Esophagus muscularis mucosa (tissue), 4 donors: ENCODE data around the gene PLEKHH3. TPM values are rescaled to one million over a fixed set of nuclear protein-coding genes. Genes with fewer than 3 reads are reported as not detected.

Experiments used
- DNase-seq: peaks from one replicate; pipeline ENCODE4 v3.0.0-alpha.2; 2017; ENCODE audit errors: extremely low spot score
- H3K27ac ChIP-seq, 4 donors: fragments of 200-600 bp; sonication (generic); replicated peaks in 1 of 4; 1 replicate in 3 of 4; 2 replicates in 1 of 4; pipeline ENCODE4 v1.5.1; 2016 to 2019; ENCODE audit warnings: mild to moderate bottlenecking in 1 of 4
- H3K27me3 ChIP-seq, 4 donors: fragments of 200-600 bp; sonication (generic); one replicate each; pipeline versions ENCODE4 v1.5.1 to v1.6.0; 2016 to 2019
- H3K36me3 ChIP-seq, 4 donors: fragments of 200-600 bp; sonication (generic); one replicate each; pipeline ENCODE4 v1.5.1; 2016 to 2019
- H3K4me1 ChIP-seq, 4 donors: fragments of 200-600 bp; sonication (generic); one replicate each; pipeline ENCODE4 v1.5.1; 2016 to 2019
- H3K4me3 ChIP-seq, 4 donors: fragments of 200-600 bp; sonication (generic); 1 replicate in 2 of 4; 2 replicates in 2 of 4; pipeline ENCODE4 v1.5.1; 2016 to 2019; ENCODE audit warnings: mild to moderate bottlenecking in 4 of 4, moderate library complexity in 1 of 4
- H3K9me3 ChIP-seq, 4 donors: fragments of 200-600 bp; sonication (generic); 1 replicate in 3 of 4; 2 replicates in 1 of 4; pipeline ENCODE4 v1.5.1; 2016 to 2019
- CTCF ChIP-seq, 3 experiments: fragments of 200-600 bp in 2 of 3; fragments of 450-650 bp in 1 of 3; sonication (generic) in 2 of 3; IDR thresholded peaks; one replicate each; pipeline ENCODE4 v1.5.1; 2017 to 2019; ENCODE audit warnings: antibody characterized with exemption in 3 of 3, mild to moderate bottlenecking in 2 of 3, moderate library complexity in 1 of 3
- EP300 ChIP-seq: sonication (generic); formaldehyde crosslinking; IDR thresholded peaks from one replicate; pipeline ENCODE4 v1.6.1; 2017; ENCODE audit warnings: antibody characterized with exemption
- POLR2A ChIP-seq: fragments of 450-650 bp; IDR thresholded peaks from one replicate; pipeline ENCODE4 v1.6.1; 2017; ENCODE audit warnings: antibody characterized with exemption, moderate library complexity, mild to moderate bottlenecking, low read depth
- POLR2AphosphoS5 ChIP-seq, 2 donors: sonication (generic); formaldehyde crosslinking; IDR thresholded peaks; one replicate each; pipeline ENCODE4 v1.6.1; 2017; ENCODE audit warnings: antibody characterized with exemption in 2 of 2
- WGBS: methylation state at CpG from one replicate; pipeline ENCODE4 v1.1.5; 2018; 5-methylcytosine and 5-hydroxymethylcytosine counted together
- intact Hi-C: fragments of 100-400 bp; cut with DNase I; formaldehyde crosslinking; loops from one replicate; pipeline ENCODE4 v1.15.1; 2023
- total RNA-seq, 4 donors: library from RNA; depleted of rRNA; stranded (reverse); fragments of >200 nt; gene quantifications; one replicate each; pipeline versions ENCODE4 v1.1.0 to v1.2.1, GENCODE V29; 2016

PLEKHH3 gene
- total RNA-seq, 4 donors from 2014 or later, result 20.3 to 41.2 (median 27.3) TPM

- Histone ChIP-seq H3K4me3 (no peak overlapping the region), H3K36me3 (peaks cover 8 to 100% (median 66%) of the 10 kb centered on the region in 4 donors), H3K9me3 (no peaks in the 10 kb centered on the region), H3K27me3 (no peaks in the 10 kb centered on the region), H3K27ac (no peak overlapping the region), H3K4me1 (no peaks in the 10 kb centered on the region)
- intact Hi-C loops, result no loop called here
- no peak for DNase-seq
- WGBS, result 87% methylated on average over 7 of the region's 12 CpGs
- TF ChIP-seq EP300 (no peak), POLR2AphosphoS5 (IDR thresholded peaks at IDR 0.05) (no peak), POLR2A (no peak), CTCF (IDR thresholded peaks at IDR 0.05) (no peak)
Measured at GRCh38 chr17:42691021-42691545, 14.3 kb upstream of the PLEKHH3 start.

GRCh38 chr17:42690596-42690995 is 13.8 kb upstream of the PLEKHH3 start:
- Histone ChIP-seq H3K4me3 (no peak overlapping the region), H3K9me3 (no peaks in the 10 kb centered on the region), H3K4me1 (no peaks in the 10 kb centered on the region), H3K36me3 (peaks cover 8 to 100% (median 63%) of the 10 kb centered on the region in 4 donors), H3K27ac (no peak overlapping the region), H3K27me3 (no peaks in the 10 kb centered on the region)
- no peak for DNase-seq
- intact Hi-C loops, result no loop called here
- no peak for TF ChIP-seq POLR2A
- TF ChIP-seq POLR2AphosphoS5 (IDR thresholded peaks at IDR 0.05), result no peak
- no peak for TF ChIP-seq CTCF (IDR thresholded peaks at IDR 0.05)
- TF ChIP-seq EP300, result no peak
- 85% methylated on average over 10 of the region's 10 CpGs for WGBS

- Histone ChIP-seq H3K36me3 (peaks cover 3 to 84% (median 50%) of the 10 kb centered on the region in 4 donors), H3K4me1 (peaks cover 16 to 23% (median 22%) of the 10 kb centered on the region in 4 donors), H3K27ac (no peak overlapping the region), H3K27me3 (no peaks in the 10 kb centered on the region), H3K9me3 (no peaks in the 10 kb centered on the region), H3K4me3 (no peak overlapping the region)
- no peak for DNase-seq
- 74% methylated on average over 27 of the region's 27 CpGs for WGBS
- TF ChIP-seq EP300 (no peak), POLR2A (no peak), POLR2AphosphoS5 (IDR thresholded peaks at IDR 0.05) (no peak), CTCF (IDR thresholded peaks at IDR 0.05) (no peak)
- intact Hi-C loops, result no loop called here
Measured at GRCh38 chr17:42687707-42688320, 11.0 kb upstream of the PLEKHH3 start.

GRCh38 chr17:42686520-42687128 is 9.8 kb upstream of the PLEKHH3 start:
- WGBS, result 83% methylated on average over 32 of the region's 32 CpGs
- H3K27ac ChIP-seq, result no peak overlapping the region
- H3K4me3 ChIP-seq, result no peak overlapping the region
- H3K27me3 ChIP-seq, result no peaks in the 10 kb centered on the region
- no peak for DNase-seq
- no peak for TF ChIP-seq POLR2A
- TF ChIP-seq POLR2AphosphoS5 (IDR thresholded peaks at IDR 0.05), result no peak
- no peak for TF ChIP-seq CTCF (IDR thresholded peaks at IDR 0.05)
- TF ChIP-seq EP300, result no peak
- intact Hi-C loops, result no loop called here
- H3K36me3 ChIP-seq, result peaks cover 3 to 72% (median 38%) of the 10 kb centered on the region in 4 donors
- peaks cover 26 to 35% (median 34%) of the 10 kb centered on the region in 4 donors for H3K4me1 ChIP-seq
- H3K9me3 ChIP-seq, result no peaks in the 10 kb centered on the region
